Ovary (tissue), 9 donors: ENCODE measurements around the gene PDE7B. TPM values are rescaled to one million over a fixed set of nuclear protein-coding genes. Genes with fewer than 3 reads are reported as not detected.

Experiments
- DNase-seq, 5 donors: peaks; one replicate each; pipeline ENCODE4 v3.0.0-alpha.2; 2019 to 2020
- H3K27ac ChIP-seq, 2 donors: fragments of 200-600 bp; one replicate each; pipeline versions ENCODE4 v1.5.1 to v1.8.0; 2019 to 2022
- H3K27me3 ChIP-seq: fragments of 200-600 bp; one replicate; pipeline ENCODE4 v1.8.0; 2022
- H3K36me3 ChIP-seq: fragments of 200-600 bp; sonication (generic); one replicate; pipeline ENCODE4 v1.5.1; 2019
- H3K4me1 ChIP-seq: one replicate; pipeline ENCODE4 v1.8.1; 2013; ENCODE audit warnings: mild to moderate bottlenecking, moderate library complexity; ENCODE audit not compliant: insufficient read depth
- H3K4me3 ChIP-seq: fragments of 200-600 bp; sonication (generic); one replicate; pipeline ENCODE4 v1.5.1; 2017
- H3K9me3 ChIP-seq, 2 donors: fragments of 200-600 bp in 1 of 2; sonication (generic) in 1 of 2; one replicate each; pipeline versions ENCODE4 v1.5.1 to v1.8.1; 2013 to 2019; ENCODE audit warnings: mild to moderate bottlenecking in 1 of 2, moderate library complexity in 1 of 2
- CTCF ChIP-seq, 3 donors: fragments of 450-650 bp in 2 of 3; fragments of 200-600 bp in 1 of 3; IDR thresholded peaks; one replicate each; pipeline versions ENCODE4 v1.5.1 to v1.8.0; 2016 to 2022; ENCODE audit warnings: antibody characterized with exemption in 3 of 3, mild to moderate bottlenecking in 1 of 3
- EP300 ChIP-seq: sonication (generic); formaldehyde crosslinking; IDR thresholded peaks from one replicate; pipeline ENCODE4 v1.6.1; 2017; ENCODE audit warnings: antibody characterized with exemption
- POLR2A ChIP-seq: fragments of 450-650 bp; IDR thresholded peaks from one replicate; pipeline ENCODE4 v1.6.1; 2017; ENCODE audit warnings: antibody characterized with exemption, mild to moderate bottlenecking, moderate library complexity
- WGBS, 3 donors: extraction: QIAGEN DNeasy Blood & Tissue Kit in 1 of 3; methylation state at CpG; one replicate each; pipeline versions ENCODE4 v1.1.5 to v1.1.7; 2013 to 2017; 5-methylcytosine and 5-hydroxymethylcytosine counted together
- intact Hi-C, 4 donors: fragments of 100-400 bp; cut with DNase I; formaldehyde crosslinking; loops; one replicate each; pipeline versions ENCODE4 v1.11.0 to v1.15.1; 2022 to 2023
- polyA plus RNA-seq, 2 donors: library from polyadenylated mRNA; stranded (reverse); fragments of 200-250 nt in 1 of 2; fragments of 350-450 nt in 1 of 2; fragmentation: Illumina TruSeq in 1 of 2; extraction: RNeasy Lipid Tissue Mini Kit (QIAGEN cat#74804) in 1 of 2; gene quantifications; one replicate each; pipeline ENCODE4 v1.2.3, GENCODE V29; 2013 to 2014
- total RNA-seq, 7 donors: library from RNA; depleted of rRNA in 2 of 7; stranded (reverse); fragments of >200 nt in 2 of 7; fragmentation: NEBNext Ultra II Directional in 3 of 7; extraction: Animal tissue kit (Norgen Biotek cat#: 25700) in 3 of 7; gene quantifications; one replicate each; pipeline versions ENCODE4 v1.1.0 to v1.2.4, GENCODE V29; 2016 to 2023
- donor health status: DM: no; HTN: no; CAD: no; lungs with moderate emphysema.
- donor health status: DM: no; HTN: no; CAD: no.
- donor health status: Bipolar disorder and iron deficiency.
- donor health status: DM: yes; HTN: yes; CAD: no.
- donor health status: DM: no; HTN: no; CAD: no.
- donor health status: DM: yes; HTN: yes; CAD: no.

Gene PDE7B
- total and polyA plus RNA-seq, 9 donors = 11.6 to 62.7 (median 21.6) TPM

GRCh38 chr6:136089876-136090275 lies 238.4 kb downstream of the PDE7B start:
- Histone ChIP-seq H3K27ac (no peak overlapping the region), H3K4me3 (no peak overlapping the region), H3K4me1 (peaks cover 7% of the 10 kb centered on the region), H3K36me3 (no peaks in the 10 kb centered on the region), H3K9me3 (no peaks in the 10 kb centered on the region), H3K27me3 (no peaks in the 10 kb centered on the region)
- intact Hi-C loops = no loop called here
- TF ChIP-seq EP300 (no peak), POLR2A (no peak), CTCF (IDR thresholded peaks at IDR 0.05) (no peak)
- no peak for DNase-seq
- 85 to 90% (median 88%) methylated on average over 6 of the region's 6 CpGs for WGBS, 3 donors

GRCh38 chr6:136090929-136091328 lies 239.4 kb downstream of the PDE7B start:
- TF ChIP-seq CTCF (IDR thresholded peaks at IDR 0.05) (no peak), EP300 (no peak), POLR2A (no peak)
- no peaks in the 10 kb centered on the region for H3K9me3 ChIP-seq
- no peaks in the 10 kb centered on the region for H3K27me3 ChIP-seq
- H3K36me3 ChIP-seq = no peaks in the 10 kb centered on the region
- peaks cover 8% of the 10 kb centered on the region for H3K4me1 ChIP-seq
- no peak overlapping the region for H3K27ac ChIP-seq
- 55 to 71% (median 64%) methylated on average over 1 of the region's 1 CpG for WGBS, 3 donors
- H3K4me3 ChIP-seq = no peak overlapping the region
- intact Hi-C loops = no loop called here
- no peak for DNase-seq

GRCh38 chr6:136092897-136093296 lies 241.4 kb downstream of the PDE7B start:
- no peak overlapping the region for H3K27ac ChIP-seq
- no peaks in the 10 kb centered on the region for H3K36me3 ChIP-seq
- H3K27me3 ChIP-seq = no peaks in the 10 kb centered on the region
- no peak for DNase-seq
- WGBS, 3 donors = 79 to 87% (median 84%) methylated on average over 3 of the region's 3 CpGs
- H3K4me1 ChIP-seq = peaks cover 9% of the 10 kb centered on the region
- H3K9me3 ChIP-seq = no peaks in the 10 kb centered on the region
- no peak overlapping the region for H3K4me3 ChIP-seq
- no peak for TF ChIP-seq EP300
- TF ChIP-seq CTCF (IDR thresholded peaks at IDR 0.05) = no peak
- TF ChIP-seq POLR2A = no peak
- intact Hi-C loops = no loop called here

- Histone ChIP-seq H3K27ac (no peak overlapping the region), H3K9me3 (no peaks in the 10 kb centered on the region), H3K4me3 (no peak overlapping the region), H3K27me3 (no peaks in the 10 kb centered on the region), H3K36me3 (no peaks in the 10 kb centered on the region), H3K4me1 (peaks cover 9% of the 10 kb centered on the region)
- TF ChIP-seq EP300 (no peak), CTCF (IDR thresholded peaks at IDR 0.05) (no peak), POLR2A (no peak)
- intact Hi-C loops = no loop called here
- no peak for DNase-seq
- 100% methylated on average over 1 of the region's 1 CpG for WGBS, 3 donors
Observed at GRCh38 chr6:136093835-136094234, 242.3 kb downstream of the PDE7B start.

- Histone ChIP-seq H3K27me3 (no peaks in the 10 kb centered on the region), H3K4me1 (peaks cover 9% of the 10 kb centered on the region), H3K27ac (no peak overlapping the region), H3K4me3 (no peak overlapping the region), H3K36me3 (no peaks in the 10 kb centered on the region), H3K9me3 (no peaks in the 10 kb centered on the region)
- 96 to 98% (median 97%) methylated on average over 3 of the region's 3 CpGs for WGBS, 3 donors
- intact Hi-C loops = no loop called here
- no peak for DNase-seq
- TF ChIP-seq EP300 = no peak
Observed at GRCh38 chr6:136094812-136095211, 243.3 kb downstream of the PDE7B start.
